ENCODE measurements around the gene IFITM1.
"Not testable (repeated sequence)": the region's sequence is repeated elsewhere in the genome, so short reads cannot be mapped to it uniquely, and the experiment has no call there.

The IFITM1 gene

GRCh38 chr11:328516-329100, 14.8 kb downstream of the IFITM1 start:
- not testable (repeated sequence) for DNase-seq

- no peak for DNase-seq
Observed at GRCh38 chr11:329886-330253, 16.0 kb downstream of the IFITM1 start.

- DNase-seq: no peak
Observed at GRCh38 chr11:330307-330693, 16.5 kb downstream of the IFITM1 start.

GRCh38 chr11:330694-331357, 17.0 kb downstream of the IFITM1 start:
- DNase-seq: no peak

- no peak for DNase-seq
Observed at GRCh38 chr11:331358-332060, 17.7 kb downstream of the IFITM1 start.

- no peak for DNase-seq
Observed at GRCh38 chr11:332651-333480, 19.0 kb downstream of the IFITM1 start.

- not testable (repeated sequence) for DNase-seq
Observed at GRCh38 chr11:333616-334263, 19.9 kb downstream of the IFITM1 start.

- DNase-seq: no peak
Observed at GRCh38 chr11:334264-334994, 20.6 kb downstream of the IFITM1 start.

GRCh38 chr11:335779-336658, 22.2 kb downstream of the IFITM1 start:
- no peak for DNase-seq

- no peak for DNase-seq
Observed at GRCh38 chr11:336659-337198, 22.9 kb downstream of the IFITM1 start.

GRCh38 chr11:337711-338110, 23.9 kb downstream of the IFITM1 start:
- DNase-seq: no peak

GRCh38 chr11:339963-340362, 26.1 kb downstream of the IFITM1 start:
- no peak for DNase-seq

GRCh38 chr11:340539-341512, 27.0 kb downstream of the IFITM1 start:
- DNase-seq: no peak

GRCh38 chr11:342328-342727, 28.5 kb downstream of the IFITM1 start:
- no peak for DNase-seq

- no peak for DNase-seq
Observed at GRCh38 chr11:344836-345578, 31.2 kb downstream of the IFITM1 start.

GRCh38 chr11:346529-346928, 32.7 kb downstream of the IFITM1 start:
- no peak for DNase-seq

GRCh38 chr11:349270-349954, 35.6 kb downstream of the IFITM1 start:
- DNase-seq: not testable (repeated sequence)

GRCh38 chr11:350033-350722, 36.3 kb downstream of the IFITM1 start:
- not testable (repeated sequence) for DNase-seq

Data from NCI-H1092 (cell line).